NCI-H446 treated with DMSO at 0.1 percent for 48 hours (cell line): ENCODE data around the gene PRICKLE1.

ENCODE experiments used
- DNase-seq: peaks from one replicate; lab custom pipeline; 2025; lab: John Stamatoyannopoulos, UW

Gene PRICKLE1

GRCh38 chr12:42448841-42449240 is 140.7 kb downstream of the PRICKLE1 start:
- no peak for DNase-seq

DNA sequence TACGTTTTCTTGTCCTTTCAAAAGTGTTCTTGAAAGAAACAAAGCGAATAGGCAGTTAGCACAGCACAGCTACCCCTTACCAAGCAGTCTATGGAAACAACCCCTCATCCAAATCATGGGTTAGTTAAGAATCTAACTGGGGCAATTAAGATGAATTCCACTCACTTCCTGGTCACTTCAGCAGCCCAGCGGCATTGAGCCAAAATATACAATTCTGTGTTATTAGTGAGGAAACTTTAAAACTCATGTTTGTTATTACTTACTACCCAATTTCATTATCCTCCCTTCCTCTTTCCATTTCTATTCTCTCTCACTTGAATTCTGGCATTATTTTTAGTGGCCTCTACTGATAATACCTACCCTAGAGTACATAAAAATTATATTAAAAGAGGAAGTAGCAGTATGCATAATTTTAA is 142.2 kb downstream of the PRICKLE1 start:
- no peak for DNase-seq

GRCh38 chr12:42446761-42447160 is 142.8 kb downstream of the PRICKLE1 start:
- no peak for DNase-seq

DNA sequence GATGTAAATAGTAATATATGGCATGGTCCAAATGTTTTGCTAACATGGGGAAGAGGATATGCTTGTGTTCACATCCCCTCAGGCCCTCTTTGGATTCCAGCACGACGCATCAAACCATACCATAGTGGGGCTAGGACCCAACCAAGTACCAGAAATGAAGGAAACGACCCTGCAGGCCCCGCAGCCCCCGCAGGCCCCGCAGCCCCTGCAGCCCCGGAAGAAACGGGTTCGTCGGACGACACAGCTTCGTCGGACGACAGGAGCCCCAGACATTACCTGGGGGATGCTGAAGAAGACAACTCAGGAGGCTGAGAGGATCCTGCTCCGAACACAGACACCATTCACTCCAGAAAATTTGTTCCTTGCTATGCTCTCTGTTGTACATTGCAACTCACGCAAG is 143.7 kb downstream of the PRICKLE1 start:
- no peak for DNase-seq

- no peak for DNase-seq
These were observed 145.2 kb downstream of the PRICKLE1 start for GRCh38 chr12:42444192-42444943.

DNA sequence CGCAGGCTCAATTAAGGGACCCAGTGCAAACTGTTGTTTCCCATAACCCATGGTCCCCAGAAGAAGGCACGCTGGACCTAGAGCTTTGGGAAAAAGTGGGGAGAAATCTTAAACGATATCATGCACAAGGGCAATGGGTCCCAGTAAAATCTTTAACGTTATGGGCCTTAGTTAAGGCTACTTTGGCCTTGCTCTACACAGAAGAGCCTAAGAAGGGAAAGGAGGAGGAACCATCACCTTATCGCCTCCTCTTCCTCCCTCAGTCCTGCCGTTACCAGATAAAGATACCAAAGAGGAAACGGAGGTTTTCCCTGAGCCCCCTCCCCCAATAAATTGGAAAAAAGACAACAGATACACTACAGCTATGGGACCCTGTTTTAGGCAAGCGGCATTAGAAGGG is 146.7 kb downstream of the PRICKLE1 start:
- no peak for DNase-seq

DNA sequence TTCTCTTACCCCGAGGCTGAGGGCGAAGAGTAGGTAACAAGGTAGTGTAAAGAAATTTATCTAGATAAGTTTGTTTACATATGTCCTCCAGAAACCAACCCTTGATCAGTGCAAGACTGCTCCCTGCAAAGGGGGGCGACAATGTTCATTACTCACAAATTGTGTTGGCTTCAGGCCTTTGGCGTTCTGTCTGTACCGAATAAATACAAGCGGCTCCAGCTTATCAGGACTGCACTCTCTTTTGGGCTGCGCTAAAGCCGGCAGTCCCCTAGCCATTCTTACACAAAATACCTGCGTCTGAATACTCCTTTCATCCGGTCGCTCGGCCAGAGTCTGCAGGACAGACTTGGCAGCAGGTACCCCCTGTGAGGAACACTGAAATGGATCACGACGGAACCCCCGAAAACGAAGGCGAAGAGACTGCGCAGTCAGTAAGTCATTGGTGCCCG is 147.2 kb downstream of the PRICKLE1 start:
- DNase-seq: no peak

DNA sequence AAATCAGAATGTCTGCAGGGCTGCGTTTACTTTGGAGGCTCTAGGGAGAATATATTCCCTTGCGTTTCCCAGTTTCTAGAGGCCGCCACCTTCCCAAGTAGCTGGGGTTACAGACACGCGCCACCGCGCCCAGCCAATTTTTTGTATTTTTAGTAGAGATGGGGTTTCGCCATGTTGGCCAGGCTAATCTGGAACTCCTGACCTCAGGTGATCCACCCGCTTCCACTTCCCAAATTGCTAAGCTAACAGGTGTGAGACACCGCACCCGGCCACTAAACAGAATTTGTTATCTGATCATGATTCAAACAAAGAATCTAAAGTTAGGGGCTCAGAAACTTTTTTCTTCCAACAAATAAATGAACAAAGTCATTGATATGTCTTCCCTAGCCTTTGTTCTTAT is 148.9 kb downstream of the PRICKLE1 start:
- no peak for DNase-seq

DNA sequence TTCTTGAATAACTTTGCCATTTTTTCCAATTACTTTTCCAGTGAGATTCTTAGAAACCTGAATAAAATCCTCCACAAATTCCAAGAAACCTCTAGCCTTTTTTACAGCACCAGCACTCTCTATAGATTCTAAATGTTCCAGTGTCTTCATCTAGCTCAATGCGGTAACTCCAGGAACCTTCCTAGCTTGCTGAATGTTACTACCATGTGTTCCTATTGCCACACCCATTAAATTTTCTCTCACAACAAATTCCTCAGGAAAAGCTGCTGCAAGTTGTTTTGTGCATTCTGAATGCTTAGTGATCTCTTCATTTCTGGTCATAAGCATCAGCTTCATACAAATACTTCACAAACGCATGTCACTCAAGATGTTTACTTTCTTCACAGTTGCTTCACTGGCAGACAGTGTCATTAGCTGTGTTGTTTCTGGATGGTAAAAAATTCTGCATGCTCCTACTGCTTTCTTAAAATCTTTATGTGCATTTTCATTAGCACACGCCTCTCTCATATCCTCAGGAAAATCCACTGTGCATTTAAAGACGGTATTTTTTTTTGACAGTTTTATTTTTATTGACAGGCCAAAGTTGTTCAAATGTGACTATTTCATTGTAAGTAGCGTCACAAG is 156.9 kb downstream of the PRICKLE1 start:
- DNase-seq: no peak

GRCh38 chr12:42428850-42429249 is 160.7 kb downstream of the PRICKLE1 start:
- no peak for DNase-seq

- DNase-seq: no peak
These were observed 162.8 kb downstream of the PRICKLE1 start for GRCh38 chr12:42426746-42427145.

DNA sequence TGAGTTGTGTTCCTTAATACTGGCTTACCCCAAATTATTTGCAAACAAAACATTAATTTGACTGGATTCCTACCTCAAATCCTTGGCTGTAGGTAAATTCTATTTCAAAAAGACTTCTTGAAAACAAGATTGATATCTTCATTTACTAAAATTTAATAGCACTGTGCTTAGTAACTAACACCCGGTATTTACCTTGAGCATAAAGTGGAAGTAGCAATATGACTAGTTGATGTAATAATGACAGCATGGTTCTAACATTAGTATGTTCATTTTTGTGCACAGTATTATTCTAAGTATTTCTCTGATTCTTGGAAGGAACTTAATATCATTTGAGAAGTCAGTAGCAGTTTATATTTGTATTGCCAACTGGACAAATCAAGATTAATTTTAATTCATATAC is 166.8 kb downstream of the PRICKLE1 start:
- DNase-seq: no peak

GRCh38 chr12:42421844-42422779 is 167.4 kb downstream of the PRICKLE1 start:
- DNase-seq: no peak

GRCh38 chr12:42420395-42420794 is 169.2 kb downstream of the PRICKLE1 start:
- no peak for DNase-seq

DNA sequence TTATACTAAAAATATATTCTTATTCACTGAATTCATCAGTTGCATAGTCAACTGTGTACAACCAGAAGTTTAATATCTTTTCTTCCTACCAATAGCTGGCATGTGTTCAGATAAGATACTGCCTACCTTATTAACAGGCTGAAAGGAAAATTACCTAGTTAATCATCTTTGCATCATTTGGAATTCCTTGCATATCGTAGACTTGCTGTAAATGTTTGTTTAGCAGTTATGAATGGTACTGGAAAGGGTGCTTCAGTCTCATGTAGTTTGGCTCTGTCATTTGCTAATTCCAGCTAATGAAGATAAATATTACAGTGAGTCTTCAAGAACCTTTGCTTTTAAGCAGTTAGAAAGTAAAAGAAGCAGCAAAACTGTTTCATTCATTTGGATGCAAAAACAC is 179.2 kb downstream of the PRICKLE1 start:
- no peak for DNase-seq

GRCh38 chr12:42409471-42409870 is 180.1 kb downstream of the PRICKLE1 start:
- DNase-seq: no peak

- DNase-seq: no peak
These were observed 182.2 kb downstream of the PRICKLE1 start for GRCh38 chr12:42407306-42407705.
